Lower leg skin (tissue), 3 donors: ENCODE results near the gene FBXL14.

ENCODE experiments used
- POLR2A ChIP-seq, 2 donors: fragments of 450-650 bp; IDR thresholded peaks; one replicate each; pipeline ENCODE4 v1.6.1; 2016 to 2017; ENCODE audit warnings: antibody characterized with exemption in 2 of 2, mild to moderate bottlenecking in 1 of 2, moderate library complexity in 1 of 2
- TF ChIP-seq, protein P1 (sequence below), 3 donors: fragments of 450-650 bp; IDR thresholded peaks; one replicate each; pipeline ENCODE4 v1.5.1; 2016; ENCODE audit warnings: antibody characterized with exemption in 3 of 3, mild to moderate bottlenecking in 3 of 3, moderate library complexity in 2 of 3

DNA sequence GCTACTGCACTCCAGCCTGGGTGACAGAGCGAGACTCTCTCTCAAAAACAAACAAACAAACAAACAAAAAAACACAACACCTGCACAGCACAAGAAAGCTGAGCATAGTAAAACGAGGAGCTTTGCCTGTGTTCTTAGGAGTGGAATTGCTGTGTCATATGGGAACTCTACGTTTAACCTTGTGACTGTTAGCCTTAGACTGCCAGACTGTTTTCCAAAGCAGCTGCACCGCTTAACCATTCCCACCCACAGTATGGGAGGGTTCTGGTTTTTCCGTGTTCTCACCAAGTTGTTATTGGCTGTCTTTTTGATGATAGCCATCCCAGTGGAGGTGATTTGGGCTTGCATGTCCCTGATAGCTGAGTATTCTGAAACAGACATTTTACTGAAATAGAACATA, 43.8 kb upstream of the FBXL14 start:
- TF ChIP-seq, protein P1, sequence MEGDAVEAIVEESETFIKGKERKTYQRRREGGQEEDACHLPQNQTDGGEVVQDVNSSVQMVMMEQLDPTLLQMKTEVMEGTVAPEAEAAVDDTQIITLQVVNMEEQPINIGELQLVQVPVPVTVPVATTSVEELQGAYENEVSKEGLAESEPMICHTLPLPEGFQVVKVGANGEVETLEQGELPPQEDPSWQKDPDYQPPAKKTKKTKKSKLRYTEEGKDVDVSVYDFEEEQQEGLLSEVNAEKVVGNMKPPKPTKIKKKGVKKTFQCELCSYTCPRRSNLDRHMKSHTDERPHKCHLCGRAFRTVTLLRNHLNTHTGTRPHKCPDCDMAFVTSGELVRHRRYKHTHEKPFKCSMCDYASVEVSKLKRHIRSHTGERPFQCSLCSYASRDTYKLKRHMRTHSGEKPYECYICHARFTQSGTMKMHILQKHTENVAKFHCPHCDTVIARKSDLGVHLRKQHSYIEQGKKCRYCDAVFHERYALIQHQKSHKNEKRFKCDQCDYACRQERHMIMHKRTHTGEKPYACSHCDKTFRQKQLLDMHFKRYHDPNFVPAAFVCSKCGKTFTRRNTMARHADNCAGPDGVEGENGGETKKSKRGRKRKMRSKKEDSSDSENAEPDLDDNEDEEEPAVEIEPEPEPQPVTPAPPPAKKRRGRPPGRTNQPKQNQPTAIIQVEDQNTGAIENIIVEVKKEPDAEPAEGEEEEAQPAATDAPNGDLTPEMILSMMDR (IDR thresholded peaks at IDR 0.05): no peak
- TF ChIP-seq POLR2A (IDR thresholded peaks at IDR 0.05): no peak
